ENCODE results near the gene SYCP2L. TPM values are rescaled to one million over a fixed set of nuclear protein-coding genes. Genes with fewer than 3 reads are reported as not detected.
A peak's percentile ranks its signal among the peaks of the same experiment; 100 is the strongest.

Gene SYCP2L
- total RNA-seq, 1 donor from 2014 or later, result 4.1 TPM

GRCh38 chr6:11007715-11008608, 121.1 kb downstream of the SYCP2L start:
- DNase-seq (ENCODE audit: low spot score), result no peak

GRCh38 chr6:11008821-11009220, 122.0 kb downstream of the SYCP2L start:
- peak; percentile 85 for DNase-seq (ENCODE audit: low spot score)

GRCh38 chr6:11009353-11009752, 122.5 kb downstream of the SYCP2L start:
- DNase-seq (ENCODE audit: low spot score), result peak; percentile 29

- DNase-seq (ENCODE audit: low spot score), result peak; percentile 85
These were observed 125.0 kb downstream of the SYCP2L start for GRCh38 chr6:11011787-11012234.

DNA sequence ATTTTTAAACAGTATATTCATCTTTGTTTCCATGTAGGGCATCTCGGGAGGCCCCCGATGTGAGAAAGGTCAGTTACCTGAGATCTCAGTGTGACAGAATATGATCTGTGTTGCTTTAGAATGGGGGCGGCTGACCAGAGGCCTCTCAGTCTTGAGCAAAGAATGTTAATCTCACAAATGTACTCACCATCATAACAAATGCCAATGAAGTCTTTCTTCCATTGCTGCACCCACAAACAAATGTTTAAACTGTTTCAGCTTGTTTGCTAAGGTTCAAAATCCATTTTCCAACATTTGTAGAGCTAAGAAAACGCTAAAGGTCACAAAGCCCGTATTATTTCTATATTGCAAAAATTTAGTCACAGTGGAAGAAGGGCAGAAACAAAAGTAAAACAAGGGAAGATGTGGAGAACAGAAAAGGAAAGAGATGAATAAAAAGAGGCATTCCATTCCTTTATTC, 125.5 kb downstream of the SYCP2L start:
- DNase-seq (ENCODE audit: low spot score), result peak; percentile 53

- peak; percentile 93 for DNase-seq (ENCODE audit: low spot score)
These were observed 126.3 kb downstream of the SYCP2L start for GRCh38 chr6:11012976-11013720.

- DNase-seq (ENCODE audit: low spot score), result no peak
These were observed 126.8 kb downstream of the SYCP2L start for GRCh38 chr6:11013721-11014070.

DNA sequence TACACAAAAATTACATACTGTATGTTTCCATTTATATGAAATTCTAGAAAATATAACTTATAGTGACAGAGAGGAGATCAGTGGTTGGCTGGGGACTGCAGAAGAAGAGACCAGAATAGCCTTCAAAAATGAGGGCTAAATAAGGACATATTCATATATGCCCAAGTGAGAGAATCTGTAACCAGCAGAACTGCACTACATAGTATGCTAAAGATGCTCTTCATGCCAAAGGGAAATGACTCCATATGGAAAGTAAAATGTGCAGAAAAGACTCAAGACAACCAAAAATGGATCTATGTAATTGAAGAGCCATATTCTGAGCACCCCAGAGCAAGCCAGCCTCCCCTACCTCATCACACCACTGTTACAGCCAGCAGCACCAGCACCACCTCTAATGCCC, 128.2 kb downstream of the SYCP2L start:
- no peak for DNase-seq (ENCODE audit: low spot score)

DNA sequence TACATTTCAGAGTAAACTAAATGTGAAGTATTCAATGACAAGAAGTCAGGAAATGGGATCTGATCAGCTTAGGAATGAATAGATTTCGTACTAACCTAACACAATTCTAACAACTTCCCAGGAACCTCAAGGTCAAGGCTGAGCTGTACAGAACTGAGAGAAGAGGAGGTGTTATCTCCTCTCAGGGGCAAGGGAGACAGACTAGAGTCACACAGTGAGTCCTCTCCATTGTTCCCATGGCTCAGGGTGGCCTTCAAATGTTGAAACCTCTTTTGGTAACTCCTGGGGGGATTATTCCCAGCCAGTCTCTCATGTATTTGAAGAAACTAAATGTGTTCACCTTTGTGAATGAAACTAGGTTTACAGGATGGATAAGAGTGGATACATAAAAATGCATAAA, 129.6 kb downstream of the SYCP2L start:
- no peak for DNase-seq (ENCODE audit: low spot score)

- DNase-seq (ENCODE audit: low spot score), result no peak
These were observed 130.2 kb downstream of the SYCP2L start for GRCh38 chr6:11017090-11017489.

- no peak for DNase-seq (ENCODE audit: low spot score)
These were observed 131.4 kb downstream of the SYCP2L start for GRCh38 chr6:11018225-11018624.

DNA sequence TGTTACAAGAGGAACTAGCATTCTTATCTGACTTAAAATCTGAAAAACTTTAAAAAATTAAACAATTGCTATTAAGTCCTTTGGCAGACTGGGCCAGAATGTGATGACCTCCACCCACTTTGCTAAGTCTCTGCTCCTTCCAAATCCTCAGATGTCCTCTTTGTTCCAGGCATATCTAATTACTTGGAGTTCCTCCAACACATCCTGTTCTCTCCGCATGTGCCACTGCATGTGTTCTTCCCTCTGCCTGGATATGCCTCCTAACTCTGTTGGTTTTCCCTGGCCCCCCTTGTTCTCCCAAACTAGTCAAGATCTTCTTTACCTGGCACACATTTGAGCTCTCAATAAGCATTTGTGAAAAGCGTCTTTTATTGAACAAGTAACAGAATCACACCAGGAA, 134.2 kb downstream of the SYCP2L start:
- no peak for DNase-seq (ENCODE audit: low spot score)

DNA sequence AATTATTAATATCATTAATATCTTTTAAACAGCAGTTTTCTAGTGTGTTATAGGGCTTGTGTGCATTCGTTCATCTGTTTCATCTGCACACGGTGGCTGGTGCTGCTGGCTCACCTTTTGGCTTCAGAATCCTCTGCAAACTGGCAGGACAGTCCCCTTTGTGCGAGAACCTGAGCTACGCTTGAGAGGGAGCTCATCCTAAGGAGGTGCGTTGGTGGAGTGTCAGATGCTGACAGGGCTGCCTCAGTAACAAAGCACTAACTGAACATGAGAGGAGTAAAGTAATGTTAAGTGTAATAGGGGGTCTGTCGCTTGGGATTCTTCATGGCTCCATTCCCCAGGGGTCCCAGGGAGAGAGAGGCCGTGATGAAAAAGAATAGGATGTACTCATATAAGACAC, 134.9 kb downstream of the SYCP2L start:
- no peak for DNase-seq (ENCODE audit: low spot score)

DNA sequence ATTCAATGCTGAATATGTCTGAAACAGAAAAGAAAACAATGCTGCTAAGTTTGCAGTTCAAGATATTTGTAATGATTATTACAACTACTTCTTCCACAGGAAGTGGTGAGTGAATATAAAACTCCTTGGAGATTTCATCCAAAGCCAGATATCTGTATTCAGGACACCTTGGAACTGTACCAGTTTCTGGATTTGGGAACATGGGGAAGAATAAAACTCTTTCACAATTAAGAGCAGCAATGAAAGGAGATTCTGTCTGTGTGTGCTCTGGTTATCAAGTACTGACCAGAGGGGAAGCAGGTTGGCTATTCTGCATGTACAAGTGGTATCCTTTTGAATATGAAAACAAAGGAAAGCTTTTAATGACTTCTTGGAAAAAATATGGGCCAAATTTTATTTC, 136.2 kb downstream of the SYCP2L start:
- peak; percentile 56 for DNase-seq (ENCODE audit: low spot score)

Other genes starting within 250 kb of the SYCP2L start
- gene C6orf52, start 192.4 kb upstream of the SYCP2L start, total RNA-seq (ENCODE audit: insufficient read depth, low replicate concordance), result not detected
- gene PAK1IP1, start 192.1 kb upstream of the SYCP2L start, total RNA-seq (ENCODE audit: insufficient read depth, low replicate concordance), result 8.9 TPM
- 75.1 TPM for gene TMEM14C, start 164.0 kb upstream of the SYCP2L start, total RNA-seq (ENCODE audit: insufficient read depth, low replicate concordance)
- gene TMEM14B, start 139.2 kb upstream of the SYCP2L start, total RNA-seq (ENCODE audit: insufficient read depth, low replicate concordance), result 36.8 TPM
- 2.2 TPM for gene MAK, start 48.5 kb upstream of the SYCP2L start, total RNA-seq (ENCODE audit: insufficient read depth, low replicate concordance)
- gene GCM2, start 5.0 kb upstream of the SYCP2L start, total RNA-seq (ENCODE audit: insufficient read depth, low replicate concordance), result 2.6 TPM
- 29.4 TPM for gene ELOVL2, start 157.3 kb downstream of the SYCP2L start, total RNA-seq (ENCODE audit: insufficient read depth, low replicate concordance)
- 36.8 TPM for gene SMIM13, start 206.8 kb downstream of the SYCP2L start, total RNA-seq (ENCODE audit: insufficient read depth, low replicate concordance)
- gene ERVFRD-1, start 224.7 kb downstream of the SYCP2L start, total RNA-seq (ENCODE audit: insufficient read depth, low replicate concordance), result 0.48 TPM